IgD-negative memory B cell (primary cell): ENCODE results near the gene IMPG1. TPM values are rescaled to one million over a fixed set of nuclear protein-coding genes. Genes with fewer than 3 reads are reported as not detected.
"Not testable (repeated sequence)": the region's sequence is repeated elsewhere in the genome, so short reads cannot be mapped to it uniquely, and the experiment has no call there.

ENCODE experiments used
- H3K27ac Mint-ChIP-seq, 3 donors: one replicate each; pipeline ENCODE4 v1.8.0; 2020 to 2022; ENCODE audit warnings: mild to moderate bottlenecking in 3 of 3, mixed read lengths in 3 of 3, moderate library complexity in 1 of 3
- H3K27me3 Mint-ChIP-seq: one replicate; pipeline ENCODE4 v1.8.0; 2021; ENCODE audit warnings: mixed read lengths
- H3K36me3 Mint-ChIP-seq: one replicate; pipeline ENCODE4 v1.8.0; 2020; ENCODE audit warnings: mild to moderate bottlenecking, mixed read lengths
- H3K4me1 Mint-ChIP-seq, 3 donors: one replicate each; pipeline ENCODE4 v1.8.0; 2020 to 2022; ENCODE audit warnings: mixed read lengths in 3 of 3, mild to moderate bottlenecking in 1 of 3
- H3K4me3 Mint-ChIP-seq, 4 donors: one replicate each; pipeline ENCODE4 v1.8.0; 2020 to 2022; ENCODE audit warnings: mild to moderate bottlenecking in 4 of 4, mixed read lengths in 4 of 4, moderate library complexity in 3 of 4
- H3K9me3 Mint-ChIP-seq, 3 donors: one replicate each; pipeline ENCODE4 v1.8.0; 2020 to 2021; ENCODE audit warnings: mixed read lengths in 3 of 3, mild to moderate bottlenecking in 1 of 3
- polyA plus RNA-seq: library from polyadenylated mRNA; unstranded; fragments of 300-500 nt; fragmentation: Illumina TruSeq; gene quantifications from one replicate; pipeline ENCODE4 v1.2.3, GENCODE V29; 2021

The IMPG1 gene
- polyA plus RNA-seq, 1 donor from 2014 or later, result not detected

GRCh38 chr6:75934643-75935472 is 137.6 kb downstream of the IMPG1 start:
- H3K27me3 Mint-ChIP-seq, result peaks cover 14% of the 10 kb centered on the region
- H3K9me3 Mint-ChIP-seq, result peaks cover 0 to 2% (median 0%) of the 10 kb centered on the region in 3 donors
- peak overlapping the region in 3 of 4 donors; percentile 73 to 95 (median 94) for H3K4me3 Mint-ChIP-seq
- peak overlapping the region in 1 of 3 donors; percentile 40 for H3K27ac Mint-ChIP-seq
- H3K36me3 Mint-ChIP-seq, result no peaks in the 10 kb centered on the region
- H3K4me1 Mint-ChIP-seq, result peaks cover 6 to 9% (median 9%) of the 10 kb centered on the region in 3 donors

DNA sequence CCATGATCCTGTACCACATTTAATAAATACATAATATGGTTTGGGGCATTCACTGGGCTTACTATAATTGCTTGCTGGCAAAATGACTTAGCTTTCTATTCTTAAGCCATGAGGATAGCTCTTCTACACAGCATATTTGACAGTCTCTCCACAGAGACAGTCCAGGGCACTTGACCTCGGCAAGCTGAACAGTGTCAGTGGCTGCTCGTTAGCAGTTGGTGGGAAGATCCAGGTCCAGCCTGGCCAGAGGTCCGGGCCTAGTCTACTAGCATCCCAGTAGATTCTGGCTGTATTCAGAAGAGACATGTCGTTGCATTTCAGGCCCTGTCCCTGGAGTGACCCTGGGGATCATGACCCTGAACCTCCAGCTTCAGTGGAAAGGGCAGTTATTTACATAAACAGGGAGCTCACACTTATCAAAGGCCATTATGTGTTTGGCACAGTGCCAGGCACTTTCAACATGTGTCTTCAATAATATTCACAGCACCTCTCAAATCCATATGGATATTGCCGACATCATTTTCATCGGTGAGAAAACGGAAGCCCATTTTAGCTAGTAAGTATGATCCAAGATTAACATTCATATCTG is 139.0 kb downstream of the IMPG1 start:
- Mint-ChIP-seq H3K4me1 (peaks cover 6 to 9% (median 9%) of the 10 kb centered on the region in 3 donors), H3K9me3 (no peaks in the 10 kb centered on the region), H3K4me3 (no peak overlapping the region), H3K27ac (no peak overlapping the region), H3K36me3 (no peaks in the 10 kb centered on the region), H3K27me3 (peaks cover 12% of the 10 kb centered on the region)

DNA sequence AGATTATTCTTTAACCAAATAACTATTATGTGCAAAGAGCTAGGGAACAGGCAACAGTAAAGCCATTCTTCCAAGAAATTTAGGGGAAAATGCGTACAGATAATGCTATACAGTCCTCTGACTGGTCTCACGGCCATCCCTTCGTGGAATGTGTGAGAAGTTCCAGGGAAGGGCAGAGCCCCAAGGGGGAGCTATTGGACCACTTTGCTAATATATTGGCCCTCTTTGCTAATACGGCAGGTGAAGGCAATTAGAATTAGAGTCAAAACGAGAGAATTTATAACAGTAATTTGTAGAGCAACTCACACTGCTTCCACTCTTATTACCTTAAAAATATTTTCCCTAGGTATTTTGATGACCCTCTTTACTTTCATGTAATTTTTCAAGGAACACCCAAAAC is 140.4 kb downstream of the IMPG1 start:
- Mint-ChIP-seq H3K27ac (no peak overlapping the region), H3K4me3 (no peak overlapping the region), H3K36me3 (no peaks in the 10 kb centered on the region), H3K27me3 (peaks cover 12% of the 10 kb centered on the region), H3K4me1 (peaks cover 5 to 9% (median 6%) of the 10 kb centered on the region in 3 donors), H3K9me3 (no peaks in the 10 kb centered on the region)

DNA sequence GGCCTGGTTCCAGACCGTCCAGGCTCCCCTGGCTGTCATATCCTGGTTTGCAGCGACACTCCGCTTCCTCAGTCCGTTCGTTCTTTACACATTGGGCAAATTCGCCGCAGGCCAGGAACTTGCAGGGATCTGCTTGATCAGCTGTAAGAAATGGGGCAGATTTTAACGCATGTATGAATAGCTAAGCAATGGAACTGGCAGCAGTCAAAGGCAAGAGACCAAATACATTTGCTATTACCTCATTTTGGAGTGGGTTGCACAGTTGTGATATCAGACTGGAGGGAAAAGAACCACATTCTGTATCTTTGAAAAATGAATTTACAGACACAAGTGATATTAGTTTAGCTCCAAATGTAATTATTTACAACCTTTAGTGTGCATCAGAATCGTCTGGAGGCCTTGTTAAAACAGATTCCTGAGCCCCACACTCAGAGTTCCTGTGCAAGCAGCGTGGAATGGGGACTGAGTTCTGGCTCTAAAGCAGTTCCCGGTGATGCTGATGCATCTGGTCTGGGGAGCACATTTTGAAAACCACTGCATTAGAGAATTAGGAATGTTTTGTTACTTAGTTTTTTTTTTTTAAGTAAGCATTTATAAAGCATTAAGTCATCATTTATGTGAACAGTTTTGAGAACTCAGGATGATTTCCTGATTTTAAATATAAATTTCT is 141.3 kb downstream of the IMPG1 start:
- H3K27ac Mint-ChIP-seq, result no peak overlapping the region
- no peaks in the 10 kb centered on the region for H3K9me3 Mint-ChIP-seq
- peaks cover 5 to 9% (median 6%) of the 10 kb centered on the region in 3 donors for H3K4me1 Mint-ChIP-seq
- H3K27me3 Mint-ChIP-seq, result peaks cover 12% of the 10 kb centered on the region
- H3K36me3 Mint-ChIP-seq, result no peaks in the 10 kb centered on the region
- no peak overlapping the region for H3K4me3 Mint-ChIP-seq

- Mint-ChIP-seq H3K4me3 (no peak overlapping the region), H3K4me1 (no peaks in the 10 kb centered on the region), H3K9me3 (no peaks in the 10 kb centered on the region), H3K27me3 (no peaks in the 10 kb centered on the region), H3K27ac (no peak overlapping the region), H3K36me3 (no peaks in the 10 kb centered on the region)
These were observed 145.9 kb downstream of the IMPG1 start for GRCh38 chr6:75926293-75927168.

- Mint-ChIP-seq H3K9me3 (no peaks in the 10 kb centered on the region), H3K27ac (no peak overlapping the region), H3K27me3 (no peaks in the 10 kb centered on the region), H3K36me3 (no peaks in the 10 kb centered on the region), H3K4me1 (no peaks in the 10 kb centered on the region), H3K4me3 (no peak overlapping the region)
These were observed 150.2 kb downstream of the IMPG1 start for GRCh38 chr6:75922226-75922625.

- no peak overlapping the region for H3K27ac Mint-ChIP-seq
- H3K9me3 Mint-ChIP-seq, result no peaks in the 10 kb centered on the region
- H3K36me3 Mint-ChIP-seq, result no peaks in the 10 kb centered on the region
- H3K27me3 Mint-ChIP-seq, result no peaks in the 10 kb centered on the region
- no peaks in the 10 kb centered on the region for H3K4me1 Mint-ChIP-seq
- no peak overlapping the region for H3K4me3 Mint-ChIP-seq
These were observed 159.4 kb downstream of the IMPG1 start for GRCh38 chr6:75913040-75913439.

DNA sequence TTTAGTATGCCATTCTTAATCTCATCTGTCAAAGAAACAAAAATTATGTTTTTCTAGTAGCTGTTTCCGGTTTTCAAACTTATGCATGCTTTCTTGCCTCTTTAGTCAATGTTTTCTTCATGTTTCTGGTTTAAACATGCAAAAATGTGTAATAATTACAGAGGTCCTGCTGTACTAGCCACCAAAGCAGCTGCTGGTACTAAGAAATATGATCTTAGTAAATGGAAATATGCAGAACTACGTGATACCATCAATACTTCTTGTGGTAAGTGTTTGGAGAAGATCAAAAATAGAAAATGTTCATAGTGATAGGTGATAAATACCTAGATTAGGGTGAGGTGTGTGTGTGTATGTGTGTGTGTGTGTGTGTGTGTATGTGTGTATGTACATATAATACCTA is 165.0 kb downstream of the IMPG1 start:
- Mint-ChIP-seq H3K36me3 (no peaks in the 10 kb centered on the region), H3K27ac (no peak overlapping the region), H3K4me1 (no peaks in the 10 kb centered on the region), H3K9me3 (no peaks in the 10 kb centered on the region), H3K4me3 (no peak overlapping the region), H3K27me3 (no peaks in the 10 kb centered on the region)

- no peaks in the 10 kb centered on the region for H3K9me3 Mint-ChIP-seq
- no peak overlapping the region for H3K4me3 Mint-ChIP-seq
- no peaks in the 10 kb centered on the region for H3K27me3 Mint-ChIP-seq
- no peaks in the 10 kb centered on the region for H3K36me3 Mint-ChIP-seq
- H3K27ac Mint-ChIP-seq, result no peak overlapping the region
- H3K4me1 Mint-ChIP-seq, result no peaks in the 10 kb centered on the region
These were observed 165.6 kb downstream of the IMPG1 start for GRCh38 chr6:75906871-75907270.

DNA sequence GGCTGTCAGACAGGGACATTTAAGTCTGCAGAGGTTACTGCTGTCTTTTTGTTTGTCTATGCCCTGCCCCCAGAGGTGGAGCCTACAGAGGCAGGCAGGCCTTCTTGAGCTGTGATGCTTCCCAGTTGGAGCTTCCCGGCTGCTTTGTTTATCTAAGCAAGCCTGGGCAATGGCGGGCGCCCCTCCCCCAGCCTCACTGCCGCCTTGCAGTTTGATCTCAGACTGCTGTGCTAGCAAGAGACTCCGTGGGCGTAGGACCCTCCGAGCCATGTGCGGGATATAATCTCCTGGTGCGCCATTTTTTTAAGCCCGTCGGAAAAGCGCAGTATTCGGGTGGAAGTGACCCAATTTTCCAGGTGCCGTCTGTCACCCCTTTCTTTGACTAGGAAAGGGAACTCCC is 167.3 kb downstream of the IMPG1 start:
- H3K9me3 Mint-ChIP-seq, H3K4me1 Mint-ChIP-seq, H3K4me3 Mint-ChIP-seq, H3K27ac Mint-ChIP-seq, H3K27me3 Mint-ChIP-seq, H3K36me3 Mint-ChIP-seq: not testable (repeated sequence)

- not testable (repeated sequence) for H3K4me1 Mint-ChIP-seq, H3K4me3 Mint-ChIP-seq, H3K36me3 Mint-ChIP-seq, H3K9me3 Mint-ChIP-seq, H3K27me3 Mint-ChIP-seq
- H3K27ac Mint-ChIP-seq, result peak overlapping the region in 1 of 3 donors; percentile 47
These were observed 172.2 kb downstream of the IMPG1 start for GRCh38 chr6:75900216-75900615.

- no peaks in the 10 kb centered on the region for H3K27me3 Mint-ChIP-seq
- no peaks in the 10 kb centered on the region for H3K36me3 Mint-ChIP-seq
- no peaks in the 10 kb centered on the region for H3K4me1 Mint-ChIP-seq
- peak overlapping the region in 1 of 3 donors; percentile 7 for H3K27ac Mint-ChIP-seq
- H3K9me3 Mint-ChIP-seq, result peaks cover 0 to 3% (median 0%) of the 10 kb centered on the region in 3 donors
- no peak overlapping the region for H3K4me3 Mint-ChIP-seq
These were observed 175.9 kb downstream of the IMPG1 start for GRCh38 chr6:75896526-75896925.

- Mint-ChIP-seq H3K27ac (no peak overlapping the region), H3K27me3 (no peaks in the 10 kb centered on the region), H3K9me3 (no peaks in the 10 kb centered on the region), H3K36me3 (no peaks in the 10 kb centered on the region), H3K4me3 (no peak overlapping the region), H3K4me1 (no peaks in the 10 kb centered on the region)
These were observed 178.7 kb downstream of the IMPG1 start for GRCh38 chr6:75893776-75894152.

DNA sequence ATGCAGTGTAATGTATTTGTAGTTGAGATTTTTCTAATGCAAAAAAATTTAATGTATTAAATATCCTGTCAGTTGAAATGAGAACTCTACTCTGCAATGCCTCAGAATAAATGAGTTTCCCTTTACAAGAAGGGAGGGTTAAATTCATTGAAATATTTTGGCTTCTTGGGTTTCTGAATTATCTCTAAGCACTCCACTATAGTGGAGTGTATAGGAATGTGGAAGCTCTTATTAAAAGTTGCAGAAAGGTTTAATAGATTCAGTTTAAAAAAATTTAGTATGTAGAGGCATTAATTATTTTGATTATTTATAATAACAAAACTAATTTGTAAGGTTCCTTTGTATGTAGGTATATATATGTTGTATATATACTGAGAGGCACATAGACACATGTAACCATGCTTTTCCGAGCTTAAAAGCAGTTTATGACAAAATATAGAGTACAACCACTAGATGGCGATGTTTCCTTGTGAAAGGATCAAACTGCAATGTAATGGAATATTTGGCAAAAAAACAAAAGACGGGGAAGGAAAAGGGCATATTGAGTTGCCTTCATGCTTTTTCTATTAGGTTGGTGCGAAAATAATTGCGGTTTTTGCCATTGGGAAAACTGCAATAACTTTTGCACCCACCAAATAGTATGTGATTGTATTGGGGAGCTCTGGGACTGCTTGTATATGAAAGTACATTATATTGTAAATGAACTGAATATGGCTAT is 179.2 kb downstream of the IMPG1 start:
- Mint-ChIP-seq H3K36me3 (no peaks in the 10 kb centered on the region), H3K27me3 (no peaks in the 10 kb centered on the region), H3K9me3 (no peaks in the 10 kb centered on the region), H3K27ac (no peak overlapping the region), H3K4me3 (no peak overlapping the region), H3K4me1 (no peaks in the 10 kb centered on the region)
